Stimulated activated CD4-positive, alpha-beta T cell treated with anti-CD3 and anti-CD28 coated beads, Interleukin-2, amount 100 ng/mL, for 24 hours (primary cell): Measurements from ENCODE around the gene TBC1D14.

Source experiments
- DNase-seq, 2 donors: peaks; one replicate each; pipeline ENCODE4 v3.0.0-alpha.2; 2020

Gene TBC1D14

GRCh38 chr4:7004331-7004730 is 94.7 kb downstream of the TBC1D14 start:
- DNase-seq: no peak

GRCh38 chr4:7005571-7005970 is 95.9 kb downstream of the TBC1D14 start:
- no peak for DNase-seq

- no peak for DNase-seq
These were observed 96.8 kb downstream of the TBC1D14 start for GRCh38 chr4:7006411-7006810.

GRCh38 chr4:7007142-7007907 is 97.7 kb downstream of the TBC1D14 start:
- no peak for DNase-seq

- DNase-seq: no peak
These were observed 98.3 kb downstream of the TBC1D14 start for GRCh38 chr4:7007944-7008343.

- DNase-seq: no peak
These were observed 99.9 kb downstream of the TBC1D14 start for GRCh38 chr4:7009564-7009963.

GRCh38 chr4:7013175-7013574 is 103.5 kb downstream of the TBC1D14 start:
- DNase-seq: no peak

GRCh38 chr4:7014815-7015214 is 105.2 kb downstream of the TBC1D14 start:
- DNase-seq: no peak

GRCh38 chr4:7015383-7016035 is 105.9 kb downstream of the TBC1D14 start:
- DNase-seq: no peak

GRCh38 chr4:7016086-7016485 is 106.5 kb downstream of the TBC1D14 start:
- DNase-seq: no peak

GRCh38 chr4:7016512-7016911 is 106.9 kb downstream of the TBC1D14 start:
- no peak for DNase-seq

GRCh38 chr4:7017446-7018048 is 107.9 kb downstream of the TBC1D14 start:
- no peak for DNase-seq

GRCh38 chr4:7018281-7018680 is 108.7 kb downstream of the TBC1D14 start:
- no peak for DNase-seq

- DNase-seq: no peak
These were observed 109.7 kb downstream of the TBC1D14 start for GRCh38 chr4:7019367-7019766.

- DNase-seq: no peak
These were observed 110.7 kb downstream of the TBC1D14 start for GRCh38 chr4:7020290-7020689.

- DNase-seq: no peak
These were observed 111.2 kb downstream of the TBC1D14 start for GRCh38 chr4:7020856-7021255.

- no peak for DNase-seq
These were observed 111.7 kb downstream of the TBC1D14 start for GRCh38 chr4:7021355-7021754.

GRCh38 chr4:7021930-7022664 is 112.5 kb downstream of the TBC1D14 start:
- no peak for DNase-seq

- no peak for DNase-seq
These were observed 113.9 kb downstream of the TBC1D14 start for GRCh38 chr4:7023486-7023885.

GRCh38 chr4:7023901-7024300 is 114.3 kb downstream of the TBC1D14 start:
- DNase-seq: no peak

- no peak for DNase-seq
These were observed 114.8 kb downstream of the TBC1D14 start for GRCh38 chr4:7024336-7024890.

GRCh38 chr4:7025040-7025602 is 115.5 kb downstream of the TBC1D14 start:
- DNase-seq: no peak

- no peak for DNase-seq
These were observed 116.5 kb downstream of the TBC1D14 start for GRCh38 chr4:7026107-7026506.
